WTC11 (cell line): ENCODE data around the gene ZNF689. TPM values are rescaled to one million over a fixed set of nuclear protein-coding genes. Genes with fewer than 3 reads are reported as not detected.
A peak's percentile ranks its signal among the peaks of the same experiment; 100 is the strongest.

Experiments
- ATAC-seq: fragments of 200-7000 bp; cut with Tn5 transposase; 2 replicates; pipeline ENCODE4 v1.10.0; 2021; ENCODE audit warnings: mild to moderate bottlenecking, moderate library complexity
- CTCF ChIA-PET: fragments of 300-600 bp; sonication (Branson Sonifier 250); formaldehyde crosslinking; loops from one replicate; lab custom pipeline; 2021; ENCODE audit warnings: antibody characterized with exemption; lab: Charles Lee
- POLR2A ChIA-PET: fragments of 350-600 bp; sonication (Branson Sonifier 250); formaldehyde crosslinking; loops from one replicate; lab custom pipeline; 2021; ENCODE audit warnings: antibody characterized with exemption; lab: Charles Lee
- DNase-seq: peaks from one replicate; pipeline ENCODE4 v3.0.0; 2021; ENCODE audit warnings: low spot score
- H3K27ac Mint-ChIP-seq: 2 replicates; pipeline ENCODE4 v1.8.0; 2021; ENCODE audit warnings: mixed read lengths
- H3K27me3 Mint-ChIP-seq: 2 replicates; pipeline ENCODE4 v1.8.0; 2021; ENCODE audit warnings: low read depth, mild to moderate bottlenecking, moderate library complexity, mixed read lengths
- H3K36me3 Mint-ChIP-seq: 2 replicates; pipeline ENCODE4 v1.8.0; 2021; ENCODE audit warnings: mixed read lengths
- H3K4me1 Mint-ChIP-seq: 2 replicates; pipeline ENCODE4 v1.8.0; 2022; ENCODE audit warnings: mixed read lengths
- H3K4me3 Mint-ChIP-seq: 2 replicates; pipeline ENCODE4 v1.8.0; 2021; ENCODE audit warnings: mild to moderate bottlenecking, moderate library complexity, mixed read lengths
- H3K9me3 Mint-ChIP-seq: 2 replicates; pipeline ENCODE4 v1.8.0; 2021; ENCODE audit warnings: mixed read lengths
- CREM ChIP-seq: sonication (generic); formaldehyde crosslinking; IDR thresholded peaks from 2 replicates; pipeline ENCODE4 v1.8.1; 2022; ENCODE audit warnings: mild to moderate bottlenecking, missing genetic modification reagents, moderate library complexity
- EMX1 ChIP-seq: fragments of 250-450 bp; sonication (Bioruptor Pico); IDR thresholded peaks from 2 replicates; pipeline ENCODE4 v1.8.0; 2021; ENCODE audit warnings: mild to moderate bottlenecking
- ESRRA ChIP-seq: sonication (generic); formaldehyde crosslinking; IDR thresholded peaks from 2 replicates; pipeline ENCODE4 v1.8.1; 2022; ENCODE audit warnings: mild to moderate bottlenecking, missing genetic modification reagents, borderline replicate concordance
- ETV6 ChIP-seq: sonication (generic); formaldehyde crosslinking; IDR thresholded peaks from 2 replicates; pipeline ENCODE4 v1.8.1; 2022; ENCODE audit warnings: mild to moderate bottlenecking, missing genetic modification reagents
- KAT7 ChIP-seq: sonication (generic); formaldehyde crosslinking; IDR thresholded peaks from 2 replicates; pipeline ENCODE4 v1.8.1; 2023; ENCODE audit warnings: missing genetic modification reagents, mild to moderate bottlenecking, borderline replicate concordance
- SMAD4 ChIP-seq: sonication (generic); formaldehyde crosslinking; IDR thresholded peaks from 2 replicates; pipeline ENCODE4 v1.8.0; 2022; ENCODE audit warnings: mild to moderate bottlenecking, missing genetic modification reagents
- TCF7 ChIP-seq: sonication (generic); formaldehyde crosslinking; IDR thresholded peaks from 2 replicates; pipeline ENCODE4 v1.8.0; 2022; ENCODE audit warnings: mild to moderate bottlenecking, low read depth, missing genetic modification reagents, moderate library complexity
- TEAD1 ChIP-seq: sonication (generic); formaldehyde crosslinking; IDR thresholded peaks from 2 replicates; pipeline ENCODE4 v1.8.0; 2022; ENCODE audit warnings: mild to moderate bottlenecking, missing genetic modification reagents
- TEAD4 ChIP-seq: sonication (generic); formaldehyde crosslinking; IDR thresholded peaks from 2 replicates; pipeline ENCODE4 v1.8.0; 2022; ENCODE audit warnings: mild to moderate bottlenecking, missing genetic modification reagents
- ZBTB21 ChIP-seq: sonication (generic); formaldehyde crosslinking; IDR thresholded peaks from 2 replicates; pipeline ENCODE4 v1.8.1; 2023; ENCODE audit warnings: mild to moderate bottlenecking, missing genetic modification reagents, borderline replicate concordance
- ZNF396 ChIP-seq: fragments of 250-450 bp; sonication (Bioruptor Pico); IDR thresholded peaks from 2 replicates; pipeline ENCODE4 v1.8.0; 2021; ENCODE audit warnings: mild to moderate bottlenecking, moderate library complexity, borderline replicate concordance
- ZNF416 ChIP-seq: fragments of 250-450 bp; sonication (Bioruptor Pico); IDR thresholded peaks from 2 replicates; pipeline ENCODE4 v1.9.0; 2021; ENCODE audit warnings: mild to moderate bottlenecking, inconsistent platforms
- total RNA-seq: library from RNA; stranded (reverse); gene quantifications from 3 replicates; pipeline ENCODE4 v1.2.3, GENCODE V29; 2021
- TF ChIP-seq, protein P1 (sequence below): sonication (generic); formaldehyde crosslinking; IDR thresholded peaks from 2 replicates; pipeline ENCODE4 v1.8.0; 2022; ENCODE audit warnings: mild to moderate bottlenecking, missing genetic modification reagents
- TF ChIP-seq, protein P2 (sequence below): sonication (generic); formaldehyde crosslinking; IDR thresholded peaks from 2 replicates; pipeline ENCODE4 v1.8.1; 2023; ENCODE audit warnings: mild to moderate bottlenecking, missing genetic modification reagents
- TF ChIP-seq, protein P3 (sequence below): sonication (generic); formaldehyde crosslinking; conservative IDR thresholded peaks from 2 replicates; pipeline ENCODE4 v1.8.1; 2022; ENCODE audit warnings: mild to moderate bottlenecking, missing genetic modification reagents
- TF ChIP-seq, protein P4 (sequence below): sonication (generic); formaldehyde crosslinking; IDR thresholded peaks from 2 replicates; pipeline ENCODE4 v1.8.1; 2023; ENCODE audit warnings: mild to moderate bottlenecking, missing genetic modification reagents, moderate library complexity
- TF ChIP-seq, protein P5 (sequence below): sonication (generic); formaldehyde crosslinking; IDR thresholded peaks from 2 replicates; pipeline ENCODE4 v1.8.0; 2023; ENCODE audit warnings: missing genetic modification reagents, mild to moderate bottlenecking, borderline replicate concordance
- TF ChIP-seq, protein P6 (sequence below): sonication (generic); formaldehyde crosslinking; IDR thresholded peaks from 2 replicates; pipeline ENCODE4 v1.8.1; 2022; ENCODE audit warnings: low read depth, mild to moderate bottlenecking, moderate library complexity, missing genetic modification reagents, borderline replicate concordance
- TF ChIP-seq, protein P7 (sequence below): sonication (generic); formaldehyde crosslinking; conservative IDR thresholded peaks from 2 replicates; pipeline ENCODE4 v1.8.1; 2023; ENCODE audit warnings: mild to moderate bottlenecking, low read depth, missing genetic modification reagents, moderate library complexity
- TF ChIP-seq, protein P8 (sequence below): sonication (generic); formaldehyde crosslinking; IDR thresholded peaks from 2 replicates; pipeline ENCODE4 v1.8.0; 2022; ENCODE audit warnings: mild to moderate bottlenecking, missing genetic modification reagents
- TF ChIP-seq, protein P9 (sequence below): sonication (generic); formaldehyde crosslinking; IDR thresholded peaks from 2 replicates; pipeline ENCODE4 v1.8.1; 2022; ENCODE audit warnings: mild to moderate bottlenecking, moderate library complexity, missing genetic modification reagents

ZNF689 gene
- total RNA-seq, 1 experiment from 2014 or later = 13.2 TPM

DNA sequence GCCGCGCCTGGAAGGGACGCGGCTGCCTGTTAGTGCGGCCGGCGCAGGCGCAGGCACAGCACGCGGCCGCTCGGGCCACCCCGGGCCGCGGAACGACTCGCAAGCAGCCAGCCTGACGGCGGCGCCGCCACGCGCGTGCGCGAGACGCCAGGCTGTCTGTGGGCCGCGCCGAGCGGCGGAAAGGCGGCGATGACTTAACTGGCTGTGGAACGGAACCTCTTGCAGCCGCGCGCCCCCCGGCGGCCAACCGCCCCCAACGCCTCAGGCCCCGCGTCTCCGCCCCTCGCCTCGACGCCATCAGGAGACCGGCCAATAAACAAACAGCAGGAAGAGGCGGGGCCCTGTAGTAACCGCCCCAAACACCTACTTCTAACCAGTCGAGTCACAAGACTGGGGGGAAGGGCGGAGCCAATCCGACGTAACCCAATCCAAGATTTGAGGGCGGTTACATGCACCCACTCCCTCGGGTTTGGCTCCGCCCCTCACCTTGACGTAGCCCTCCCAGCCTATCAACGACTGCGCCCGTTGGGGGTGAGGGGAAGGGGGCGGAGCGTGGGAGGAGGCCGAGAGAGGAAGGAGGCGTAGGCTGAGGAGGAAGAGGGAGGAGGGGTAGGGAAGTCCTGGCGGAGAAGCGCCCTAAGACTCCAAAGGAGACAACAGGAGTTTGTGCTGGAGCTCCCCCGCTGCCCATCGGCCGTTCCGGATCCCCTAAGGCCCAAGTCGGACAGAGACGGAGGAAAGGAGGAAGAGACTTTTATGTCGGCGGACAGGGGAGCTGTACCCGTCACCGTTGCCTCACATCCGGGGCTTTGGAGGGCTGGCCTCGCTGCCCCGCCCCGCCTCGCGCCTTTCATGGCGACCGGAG is 47.9 kb upstream of the ZNF689 start, which contains the start of gene FBRS:
FBRS (plus strand) TSS at position 566 of the 865 bp plus-strand sequence. CDS start 1,088 bp downstream, outside the sequence.
- ChIA-PET POLR2A (interaction anchor here (0.5 to 1.5 kb wide), 10 partner anchors 8 to 404 kb away, joined by 3 to 7 read pairs (median 4); partner anchors contain the start of genes PHKG2, PRR14 and SRCAP), CTCF (interaction anchor here (0.6 to 2.3 kb wide), 24 partner anchors 7 to 566 kb away, joined by 3 to 36 read pairs (median 5); partner anchors contain the start of genes DCTPP1, PHKG2, PRR14 and TBX6)
- Mint-ChIP-seq H3K4me1 (peaks cover 9% of the 10 kb centered on the region), H3K9me3 (no peaks in the 10 kb centered on the region), H3K4me3 (peak within 1 kb of the TSS; percentile 96), H3K27me3 (peaks cover 37% of the 10 kb centered on the region), H3K36me3 (peaks cover 13% of the 10 kb centered on the region), H3K27ac (peak within 1 kb of the TSS; percentile 100)
- peak; percentile 93 for ATAC-seq
- DNase-seq = peak; percentile 100
- no peak for TF ChIP-seq KAT7
- TF ChIP-seq TEAD1 (CRISPR knock-in tag) = peak; percentile 81
- TF ChIP-seq, protein P1, sequence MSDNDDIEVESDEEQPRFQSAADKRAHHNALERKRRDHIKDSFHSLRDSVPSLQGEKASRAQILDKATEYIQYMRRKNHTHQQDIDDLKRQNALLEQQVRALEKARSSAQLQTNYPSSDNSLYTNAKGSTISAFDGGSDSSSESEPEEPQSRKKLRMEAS (CRISPR knock-in tag) = peak; percentile 71
- TF ChIP-seq, protein P2, sequence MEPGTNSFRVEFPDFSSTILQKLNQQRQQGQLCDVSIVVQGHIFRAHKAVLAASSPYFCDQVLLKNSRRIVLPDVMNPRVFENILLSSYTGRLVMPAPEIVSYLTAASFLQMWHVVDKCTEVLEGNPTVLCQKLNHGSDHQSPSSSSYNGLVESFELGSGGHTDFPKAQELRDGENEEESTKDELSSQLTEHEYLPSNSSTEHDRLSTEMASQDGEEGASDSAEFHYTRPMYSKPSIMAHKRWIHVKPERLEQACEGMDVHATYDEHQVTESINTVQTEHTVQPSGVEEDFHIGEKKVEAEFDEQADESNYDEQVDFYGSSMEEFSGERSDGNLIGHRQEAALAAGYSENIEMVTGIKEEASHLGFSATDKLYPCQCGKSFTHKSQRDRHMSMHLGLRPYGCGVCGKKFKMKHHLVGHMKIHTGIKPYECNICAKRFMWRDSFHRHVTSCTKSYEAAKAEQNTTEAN (CRISPR knock-in tag) = no peak
- TF ChIP-seq, protein P3, sequence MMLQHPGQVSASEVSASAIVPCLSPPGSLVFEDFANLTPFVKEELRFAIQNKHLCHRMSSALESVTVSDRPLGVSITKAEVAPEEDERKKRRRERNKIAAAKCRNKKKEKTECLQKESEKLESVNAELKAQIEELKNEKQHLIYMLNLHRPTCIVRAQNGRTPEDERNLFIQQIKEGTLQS (CRISPR knock-in tag) = no peak
- TF ChIP-seq EMX1 (CRISPR knock-in tag) = peak; percentile 65; the same call in 1 of the 2 replicates
- TF ChIP-seq, protein P4, sequence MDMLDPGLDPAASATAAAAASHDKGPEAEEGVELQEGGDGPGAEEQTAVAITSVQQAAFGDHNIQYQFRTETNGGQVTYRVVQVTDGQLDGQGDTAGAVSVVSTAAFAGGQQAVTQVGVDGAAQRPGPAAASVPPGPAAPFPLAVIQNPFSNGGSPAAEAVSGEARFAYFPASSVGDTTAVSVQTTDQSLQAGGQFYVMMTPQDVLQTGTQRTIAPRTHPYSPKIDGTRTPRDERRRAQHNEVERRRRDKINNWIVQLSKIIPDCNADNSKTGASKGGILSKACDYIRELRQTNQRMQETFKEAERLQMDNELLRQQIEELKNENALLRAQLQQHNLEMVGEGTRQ (CRISPR knock-in tag) = peak; percentile 56; the same call in 1 of the 2 replicates
- TF ChIP-seq, protein P5, sequence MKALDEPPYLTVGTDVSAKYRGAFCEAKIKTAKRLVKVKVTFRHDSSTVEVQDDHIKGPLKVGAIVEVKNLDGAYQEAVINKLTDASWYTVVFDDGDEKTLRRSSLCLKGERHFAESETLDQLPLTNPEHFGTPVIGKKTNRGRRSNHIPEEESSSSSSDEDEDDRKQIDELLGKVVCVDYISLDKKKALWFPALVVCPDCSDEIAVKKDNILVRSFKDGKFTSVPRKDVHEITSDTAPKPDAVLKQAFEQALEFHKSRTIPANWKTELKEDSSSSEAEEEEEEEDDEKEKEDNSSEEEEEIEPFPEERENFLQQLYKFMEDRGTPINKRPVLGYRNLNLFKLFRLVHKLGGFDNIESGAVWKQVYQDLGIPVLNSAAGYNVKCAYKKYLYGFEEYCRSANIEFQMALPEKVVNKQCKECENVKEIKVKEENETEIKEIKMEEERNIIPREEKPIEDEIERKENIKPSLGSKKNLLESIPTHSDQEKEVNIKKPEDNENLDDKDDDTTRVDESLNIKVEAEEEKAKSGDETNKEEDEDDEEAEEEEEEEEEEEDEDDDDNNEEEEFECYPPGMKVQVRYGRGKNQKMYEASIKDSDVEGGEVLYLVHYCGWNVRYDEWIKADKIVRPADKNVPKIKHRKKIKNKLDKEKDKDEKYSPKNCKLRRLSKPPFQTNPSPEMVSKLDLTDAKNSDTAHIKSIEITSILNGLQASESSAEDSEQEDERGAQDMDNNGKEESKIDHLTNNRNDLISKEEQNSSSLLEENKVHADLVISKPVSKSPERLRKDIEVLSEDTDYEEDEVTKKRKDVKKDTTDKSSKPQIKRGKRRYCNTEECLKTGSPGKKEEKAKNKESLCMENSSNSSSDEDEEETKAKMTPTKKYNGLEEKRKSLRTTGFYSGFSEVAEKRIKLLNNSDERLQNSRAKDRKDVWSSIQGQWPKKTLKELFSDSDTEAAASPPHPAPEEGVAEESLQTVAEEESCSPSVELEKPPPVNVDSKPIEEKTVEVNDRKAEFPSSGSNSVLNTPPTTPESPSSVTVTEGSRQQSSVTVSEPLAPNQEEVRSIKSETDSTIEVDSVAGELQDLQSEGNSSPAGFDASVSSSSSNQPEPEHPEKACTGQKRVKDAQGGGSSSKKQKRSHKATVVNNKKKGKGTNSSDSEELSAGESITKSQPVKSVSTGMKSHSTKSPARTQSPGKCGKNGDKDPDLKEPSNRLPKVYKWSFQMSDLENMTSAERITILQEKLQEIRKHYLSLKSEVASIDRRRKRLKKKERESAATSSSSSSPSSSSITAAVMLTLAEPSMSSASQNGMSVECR (CRISPR knock-in tag) = peak; percentile 46; the same call in 1 of the 2 replicates
- no peak for TF ChIP-seq ZNF396 (CRISPR knock-in tag)
- TF ChIP-seq ETV6 (CRISPR knock-in tag) = peak; percentile 73; the same call in 1 of the 2 replicates
- TF ChIP-seq CREM = peak; percentile 52; the same call in 1 of the 2 replicates
- no peak for TF ChIP-seq ESRRA (CRISPR knock-in tag)
- TF ChIP-seq ZNF416 = peak; percentile 61; the same call in 1 of the 2 replicates
- no peak for TF ChIP-seq ZBTB21
- TF ChIP-seq, protein P6, sequence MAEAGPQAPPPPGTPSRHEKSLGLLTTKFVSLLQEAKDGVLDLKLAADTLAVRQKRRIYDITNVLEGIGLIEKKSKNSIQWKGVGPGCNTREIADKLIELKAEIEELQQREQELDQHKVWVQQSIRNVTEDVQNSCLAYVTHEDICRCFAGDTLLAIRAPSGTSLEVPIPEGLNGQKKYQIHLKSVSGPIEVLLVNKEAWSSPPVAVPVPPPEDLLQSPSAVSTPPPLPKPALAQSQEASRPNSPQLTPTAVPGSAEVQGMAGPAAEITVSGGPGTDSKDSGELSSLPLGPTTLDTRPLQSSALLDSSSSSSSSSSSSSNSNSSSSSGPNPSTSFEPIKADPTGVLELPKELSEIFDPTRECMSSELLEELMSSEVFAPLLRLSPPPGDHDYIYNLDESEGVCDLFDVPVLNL (CRISPR knock-in tag) = no peak
- TF ChIP-seq SMAD4 (CRISPR knock-in tag) = peak; percentile 98
- TF ChIP-seq, protein P7, sequence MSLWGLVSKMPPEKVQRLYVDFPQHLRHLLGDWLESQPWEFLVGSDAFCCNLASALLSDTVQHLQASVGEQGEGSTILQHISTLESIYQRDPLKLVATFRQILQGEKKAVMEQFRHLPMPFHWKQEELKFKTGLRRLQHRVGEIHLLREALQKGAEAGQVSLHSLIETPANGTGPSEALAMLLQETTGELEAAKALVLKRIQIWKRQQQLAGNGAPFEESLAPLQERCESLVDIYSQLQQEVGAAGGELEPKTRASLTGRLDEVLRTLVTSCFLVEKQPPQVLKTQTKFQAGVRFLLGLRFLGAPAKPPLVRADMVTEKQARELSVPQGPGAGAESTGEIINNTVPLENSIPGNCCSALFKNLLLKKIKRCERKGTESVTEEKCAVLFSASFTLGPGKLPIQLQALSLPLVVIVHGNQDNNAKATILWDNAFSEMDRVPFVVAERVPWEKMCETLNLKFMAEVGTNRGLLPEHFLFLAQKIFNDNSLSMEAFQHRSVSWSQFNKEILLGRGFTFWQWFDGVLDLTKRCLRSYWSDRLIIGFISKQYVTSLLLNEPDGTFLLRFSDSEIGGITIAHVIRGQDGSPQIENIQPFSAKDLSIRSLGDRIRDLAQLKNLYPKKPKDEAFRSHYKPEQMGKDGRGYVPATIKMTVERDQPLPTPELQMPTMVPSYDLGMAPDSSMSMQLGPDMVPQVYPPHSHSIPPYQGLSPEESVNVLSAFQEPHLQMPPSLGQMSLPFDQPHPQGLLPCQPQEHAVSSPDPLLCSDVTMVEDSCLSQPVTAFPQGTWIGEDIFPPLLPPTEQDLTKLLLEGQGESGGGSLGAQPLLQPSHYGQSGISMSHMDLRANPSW (CRISPR knock-in tag) = no peak
- TF ChIP-seq, protein P8, sequence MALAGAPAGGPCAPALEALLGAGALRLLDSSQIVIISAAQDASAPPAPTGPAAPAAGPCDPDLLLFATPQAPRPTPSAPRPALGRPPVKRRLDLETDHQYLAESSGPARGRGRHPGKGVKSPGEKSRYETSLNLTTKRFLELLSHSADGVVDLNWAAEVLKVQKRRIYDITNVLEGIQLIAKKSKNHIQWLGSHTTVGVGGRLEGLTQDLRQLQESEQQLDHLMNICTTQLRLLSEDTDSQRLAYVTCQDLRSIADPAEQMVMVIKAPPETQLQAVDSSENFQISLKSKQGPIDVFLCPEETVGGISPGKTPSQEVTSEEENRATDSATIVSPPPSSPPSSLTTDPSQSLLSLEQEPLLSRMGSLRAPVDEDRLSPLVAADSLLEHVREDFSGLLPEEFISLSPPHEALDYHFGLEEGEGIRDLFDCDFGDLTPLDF = no peak
- TF ChIP-seq, protein P9, sequence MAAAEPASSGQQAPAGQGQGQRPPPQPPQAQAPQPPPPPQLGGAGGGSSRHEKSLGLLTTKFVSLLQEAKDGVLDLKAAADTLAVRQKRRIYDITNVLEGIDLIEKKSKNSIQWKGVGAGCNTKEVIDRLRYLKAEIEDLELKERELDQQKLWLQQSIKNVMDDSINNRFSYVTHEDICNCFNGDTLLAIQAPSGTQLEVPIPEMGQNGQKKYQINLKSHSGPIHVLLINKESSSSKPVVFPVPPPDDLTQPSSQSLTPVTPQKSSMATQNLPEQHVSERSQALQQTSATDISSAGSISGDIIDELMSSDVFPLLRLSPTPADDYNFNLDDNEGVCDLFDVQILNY (CRISPR knock-in tag) = 0 out of 2 replicates have a peak, but pooled peaks have one; percentile 28
- TF ChIP-seq TEAD4 (CRISPR knock-in tag) = no peak
- 0 out of 2 replicates have a peak, but pooled peaks have one; percentile 21 for TF ChIP-seq TCF7
